ENCODE results near the gene PHLDB1.

- TF ChIP-seq CTCF (IDR thresholded peaks at IDR 0.05) (no peak), POLR2A (IDR thresholded peaks at IDR 0.05) (no peak)
Measured at GRCh38 chr11:118619444-118620197, 12.2 kb downstream of the PHLDB1 start.

All from lower leg skin (tissue), 3 donors.